ENCODE results near the gene NID1.

DNA sequence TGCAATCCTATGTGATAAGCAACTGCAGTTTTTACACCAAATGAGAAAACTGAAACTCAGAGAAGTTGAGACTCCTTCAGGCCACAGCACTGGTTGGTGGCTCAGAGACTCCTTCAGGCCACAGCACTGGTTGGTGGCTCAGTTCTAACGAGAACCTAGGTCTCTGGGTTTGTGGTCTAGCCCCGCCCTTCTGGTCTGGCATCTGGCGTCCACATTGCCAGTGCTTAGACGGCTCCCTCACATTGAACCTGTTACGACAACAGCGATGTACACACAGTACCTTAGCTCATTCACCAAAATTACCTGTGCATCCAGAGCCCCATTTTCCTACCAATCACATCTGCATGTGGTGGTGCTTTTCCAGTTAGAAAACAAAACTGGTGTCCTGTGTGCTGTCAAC is 66.1 kb downstream of the NID1 start:
- no peak for TF ChIP-seq POLR2A (IDR thresholded peaks at IDR 0.05)
- TF ChIP-seq, protein P1, sequence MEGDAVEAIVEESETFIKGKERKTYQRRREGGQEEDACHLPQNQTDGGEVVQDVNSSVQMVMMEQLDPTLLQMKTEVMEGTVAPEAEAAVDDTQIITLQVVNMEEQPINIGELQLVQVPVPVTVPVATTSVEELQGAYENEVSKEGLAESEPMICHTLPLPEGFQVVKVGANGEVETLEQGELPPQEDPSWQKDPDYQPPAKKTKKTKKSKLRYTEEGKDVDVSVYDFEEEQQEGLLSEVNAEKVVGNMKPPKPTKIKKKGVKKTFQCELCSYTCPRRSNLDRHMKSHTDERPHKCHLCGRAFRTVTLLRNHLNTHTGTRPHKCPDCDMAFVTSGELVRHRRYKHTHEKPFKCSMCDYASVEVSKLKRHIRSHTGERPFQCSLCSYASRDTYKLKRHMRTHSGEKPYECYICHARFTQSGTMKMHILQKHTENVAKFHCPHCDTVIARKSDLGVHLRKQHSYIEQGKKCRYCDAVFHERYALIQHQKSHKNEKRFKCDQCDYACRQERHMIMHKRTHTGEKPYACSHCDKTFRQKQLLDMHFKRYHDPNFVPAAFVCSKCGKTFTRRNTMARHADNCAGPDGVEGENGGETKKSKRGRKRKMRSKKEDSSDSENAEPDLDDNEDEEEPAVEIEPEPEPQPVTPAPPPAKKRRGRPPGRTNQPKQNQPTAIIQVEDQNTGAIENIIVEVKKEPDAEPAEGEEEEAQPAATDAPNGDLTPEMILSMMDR (IDR thresholded peaks at IDR 0.05) = no peak
